ENCODE measurements around the gene PRUNE2.
"Not testable (repeated sequence)": the region's sequence is repeated elsewhere in the genome, so short reads cannot be mapped to it uniquely, and the experiment has no call there.

PRUNE2 gene

GRCh38 chr9:76616780-76617179, 289.1 kb downstream of the PRUNE2 start:
- DNase-seq, result no peak

- DNase-seq, result no peak
Measured at GRCh38 chr9:76615177-76615603, 290.7 kb downstream of the PRUNE2 start.

- no peak for DNase-seq
Measured at GRCh38 chr9:76613974-76614373, 291.9 kb downstream of the PRUNE2 start.

GRCh38 chr9:76613150-76613781, 292.6 kb downstream of the PRUNE2 start:
- DNase-seq, result no peak

GRCh38 chr9:76610011-76610352, 295.9 kb downstream of the PRUNE2 start:
- DNase-seq, result no peak

GRCh38 chr9:76609285-76610010, 296.5 kb downstream of the PRUNE2 start:
- no peak for DNase-seq

GRCh38 chr9:76608575-76609273, 297.2 kb downstream of the PRUNE2 start:
- DNase-seq, result no peak

- no peak for DNase-seq
Measured at GRCh38 chr9:76607730-76608436, 298.0 kb downstream of the PRUNE2 start.

GRCh38 chr9:76605321-76605900, 300.5 kb downstream of the PRUNE2 start:
- DNase-seq, result no peak

GRCh38 chr9:76603931-76604570, 301.9 kb downstream of the PRUNE2 start:
- DNase-seq, result no peak

- no peak for DNase-seq
Measured at GRCh38 chr9:76603448-76603895, 302.4 kb downstream of the PRUNE2 start.

GRCh38 chr9:76602199-76602598, 303.7 kb downstream of the PRUNE2 start:
- no peak for DNase-seq

GRCh38 chr9:76600007-76600615, 305.8 kb downstream of the PRUNE2 start:
- peak; percentile 4 for DNase-seq

GRCh38 chr9:76598981-76599380, 306.9 kb downstream of the PRUNE2 start:
- no peak for DNase-seq

GRCh38 chr9:76595645-76596044, 310.3 kb downstream of the PRUNE2 start:
- DNase-seq, result no peak

GRCh38 chr9:76594764-76595424, 311.0 kb downstream of the PRUNE2 start:
- DNase-seq, result no peak

- not testable (repeated sequence) for DNase-seq
Measured at GRCh38 chr9:76593961-76594735, 311.8 kb downstream of the PRUNE2 start.

GRCh38 chr9:76592974-76593347, 313.0 kb downstream of the PRUNE2 start:
- no peak for DNase-seq

- DNase-seq, result no peak
Measured at GRCh38 chr9:76592091-76592973, 313.6 kb downstream of the PRUNE2 start.
